ENCODE results near the gene NTSR1.

The NTSR1 gene

GRCh38 chr20:62769346-62770071 is 60.9 kb downstream of the NTSR1 start:
- no peak for DNase-seq (ENCODE audit: low read depth)
- TF ChIP-seq, protein P1, sequence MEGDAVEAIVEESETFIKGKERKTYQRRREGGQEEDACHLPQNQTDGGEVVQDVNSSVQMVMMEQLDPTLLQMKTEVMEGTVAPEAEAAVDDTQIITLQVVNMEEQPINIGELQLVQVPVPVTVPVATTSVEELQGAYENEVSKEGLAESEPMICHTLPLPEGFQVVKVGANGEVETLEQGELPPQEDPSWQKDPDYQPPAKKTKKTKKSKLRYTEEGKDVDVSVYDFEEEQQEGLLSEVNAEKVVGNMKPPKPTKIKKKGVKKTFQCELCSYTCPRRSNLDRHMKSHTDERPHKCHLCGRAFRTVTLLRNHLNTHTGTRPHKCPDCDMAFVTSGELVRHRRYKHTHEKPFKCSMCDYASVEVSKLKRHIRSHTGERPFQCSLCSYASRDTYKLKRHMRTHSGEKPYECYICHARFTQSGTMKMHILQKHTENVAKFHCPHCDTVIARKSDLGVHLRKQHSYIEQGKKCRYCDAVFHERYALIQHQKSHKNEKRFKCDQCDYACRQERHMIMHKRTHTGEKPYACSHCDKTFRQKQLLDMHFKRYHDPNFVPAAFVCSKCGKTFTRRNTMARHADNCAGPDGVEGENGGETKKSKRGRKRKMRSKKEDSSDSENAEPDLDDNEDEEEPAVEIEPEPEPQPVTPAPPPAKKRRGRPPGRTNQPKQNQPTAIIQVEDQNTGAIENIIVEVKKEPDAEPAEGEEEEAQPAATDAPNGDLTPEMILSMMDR (IDR thresholded peaks at IDR 0.05; ENCODE audit: control insufficient read depth, extremely low read depth, insufficient read depth): no peak
- H3K4me3 ChIP-seq (ENCODE audit: low read depth, low read length): no peak overlapping the region

DNA sequence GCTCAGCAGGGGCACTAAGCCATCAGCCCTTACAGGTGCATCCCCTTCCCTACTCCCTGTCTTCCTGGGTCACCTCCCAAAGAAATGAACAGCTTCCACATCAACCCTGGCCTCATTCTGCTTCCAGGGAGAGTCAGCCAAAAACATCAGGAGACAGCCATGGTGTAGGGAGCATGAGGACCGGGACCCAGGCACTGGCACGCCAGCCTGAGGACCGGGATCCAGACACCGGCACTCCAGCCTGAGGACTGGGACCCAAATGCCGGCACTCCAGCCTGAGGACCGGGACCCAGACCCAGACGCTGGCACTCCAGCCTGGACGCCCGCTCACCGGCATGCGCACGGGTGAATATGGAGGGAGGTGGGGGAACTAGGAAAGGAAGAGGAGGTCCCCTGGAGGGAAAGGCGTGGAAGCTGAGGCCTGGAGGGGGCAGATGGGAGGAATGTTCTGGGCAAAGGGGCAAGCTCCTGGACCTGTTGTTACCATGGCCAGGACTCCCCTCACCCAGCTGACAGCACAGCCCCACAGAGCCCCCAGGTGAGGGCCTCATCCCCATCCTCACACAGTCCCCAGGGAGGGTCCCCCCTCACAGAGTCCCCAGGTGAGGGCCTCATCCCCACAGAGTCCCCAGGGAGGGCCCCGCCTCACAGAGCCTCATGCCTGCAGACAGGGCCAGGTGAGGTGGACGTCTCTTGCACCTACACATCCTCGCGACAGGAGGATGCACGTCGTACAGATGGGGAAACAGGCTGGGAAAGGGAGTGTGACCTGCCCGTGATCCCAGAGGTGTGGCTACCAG is 61.7 kb downstream of the NTSR1 start:
- no peak overlapping the region for H3K4me3 ChIP-seq (ENCODE audit: low read depth, low read length)
- DNase-seq (ENCODE audit: low read depth): no peak
- TF ChIP-seq, protein P1 (IDR thresholded peaks at IDR 0.05; ENCODE audit: control insufficient read depth, extremely low read depth, insufficient read depth): no peak

- DNase-seq (ENCODE audit: low read depth): no peak
- no peak overlapping the region for H3K4me3 ChIP-seq (ENCODE audit: low read depth, low read length)
- TF ChIP-seq, protein P1 (IDR thresholded peaks at IDR 0.05; ENCODE audit: control insufficient read depth, extremely low read depth, insufficient read depth): no peak
These were observed 62.3 kb downstream of the NTSR1 start for GRCh38 chr20:62770916-62771315.

- no peak for DNase-seq (ENCODE audit: low read depth)
- no peak overlapping the region for H3K4me3 ChIP-seq (ENCODE audit: low read depth, low read length)
- TF ChIP-seq, protein P1 (IDR thresholded peaks at IDR 0.05; ENCODE audit: control insufficient read depth, extremely low read depth, insufficient read depth): no peak
These were observed 62.9 kb downstream of the NTSR1 start for GRCh38 chr20:62771396-62772102.

DNA sequence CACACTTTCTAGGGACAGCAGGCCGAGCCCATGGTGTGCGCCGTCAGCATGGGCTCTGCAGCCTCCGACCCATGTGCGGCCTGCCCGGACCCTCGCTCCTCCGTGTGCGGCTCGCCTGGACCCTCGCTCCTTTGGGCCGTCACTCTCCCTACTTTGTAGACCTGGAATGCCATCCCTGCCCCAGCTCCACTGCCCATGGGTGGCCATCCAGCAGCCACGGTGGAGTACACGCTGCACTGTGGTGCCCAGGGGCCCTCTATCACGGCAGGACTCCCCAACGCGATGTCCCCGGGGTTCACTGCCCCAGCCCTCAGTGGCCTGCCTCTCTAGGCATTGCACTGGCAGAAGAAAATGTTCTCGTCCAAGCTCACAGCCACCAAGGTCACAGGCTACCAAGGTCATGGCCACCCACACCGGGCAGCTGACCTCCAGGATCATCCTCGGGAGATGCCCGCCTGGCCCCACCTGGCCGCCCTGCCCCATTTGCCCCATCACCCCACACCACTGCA is 63.5 kb downstream of the NTSR1 start:
- no peak overlapping the region for H3K4me3 ChIP-seq (ENCODE audit: low read depth, low read length)
- no peak for DNase-seq (ENCODE audit: low read depth)
- TF ChIP-seq, protein P1 (IDR thresholded peaks at IDR 0.05; ENCODE audit: control insufficient read depth, extremely low read depth, insufficient read depth): no peak

DNA sequence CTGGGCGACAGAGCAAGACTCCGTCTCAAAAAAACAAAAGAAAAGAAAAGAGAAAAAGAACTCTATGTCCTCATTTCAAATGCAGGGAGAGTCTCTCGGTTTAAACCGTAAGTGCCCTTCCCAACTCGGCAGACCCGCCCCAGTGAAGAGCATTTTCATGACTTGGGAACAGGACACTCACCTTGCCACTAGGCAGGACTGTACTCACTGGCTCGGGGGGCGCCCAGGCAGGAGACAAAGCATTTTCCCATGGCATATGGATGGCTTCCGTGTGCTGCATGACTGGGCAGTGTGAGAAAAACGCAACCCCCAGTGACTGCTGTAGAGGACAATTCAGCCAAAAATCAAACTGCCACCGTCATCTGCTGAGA is 64.0 kb downstream of the NTSR1 start:
- H3K4me3 ChIP-seq (ENCODE audit: low read depth, low read length): no peak overlapping the region
- TF ChIP-seq, protein P1 (IDR thresholded peaks at IDR 0.05; ENCODE audit: control insufficient read depth, extremely low read depth, insufficient read depth): no peak
- no peak for DNase-seq (ENCODE audit: low read depth)
